Stimulated activated naive CD4-positive, alpha-beta T cell (primary cell): ENCODE measurements around the gene SERPINF2.
"Not testable (repeated sequence)": the region's sequence is repeated elsewhere in the genome, so short reads cannot be mapped to it uniquely, and the experiment has no call there.

ENCODE experiments used
- DNase-seq, 6 experiments: peaks; one replicate each; lab custom pipeline; 2025; lab: John Stamatoyannopoulos, UW

The SERPINF2 gene

DNA sequence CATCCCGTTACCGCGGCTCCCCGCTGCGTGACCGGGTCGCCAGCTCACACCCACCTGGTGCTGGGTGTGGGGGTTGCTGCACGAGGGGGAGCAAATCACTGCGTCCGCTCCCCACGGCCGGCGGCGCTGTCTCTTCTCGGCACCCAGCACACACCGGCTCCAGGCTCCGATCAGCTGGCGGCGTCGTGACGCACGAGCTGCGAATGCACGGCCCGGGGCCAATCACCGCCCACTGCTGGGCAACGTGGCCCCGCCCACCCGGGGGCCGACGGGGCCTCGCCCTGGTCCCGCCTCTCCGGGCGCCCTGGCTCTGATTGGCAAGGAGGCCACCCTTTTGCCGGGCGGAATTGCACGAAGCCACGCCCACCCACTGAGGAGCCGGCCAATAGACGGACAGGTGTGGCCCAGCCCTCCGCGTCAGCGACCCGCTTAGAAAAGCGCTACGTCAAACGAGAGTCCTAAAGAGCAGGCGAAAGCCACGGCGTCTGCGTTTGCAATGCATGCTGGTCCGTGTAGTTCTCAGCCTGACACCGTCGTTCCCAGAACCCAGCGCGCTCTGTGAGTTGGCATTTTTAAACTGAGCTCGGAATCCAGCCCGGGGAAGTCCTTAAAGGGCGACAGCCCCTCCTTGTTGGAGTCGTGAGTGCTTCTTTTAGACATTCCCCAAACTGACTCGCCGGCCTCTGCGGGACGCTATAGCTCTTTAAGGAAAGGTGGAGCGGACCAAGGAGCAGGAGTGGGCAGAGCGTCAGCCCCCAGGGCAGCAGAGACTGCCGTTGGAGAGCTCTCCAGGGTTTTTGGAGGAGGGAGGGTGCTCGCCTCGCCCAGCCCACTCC is 26.4 kb upstream of the SERPINF2 start:
- DNase-seq: peak; percentile 97 to 100 (median 100)

GRCh38 chr17:1716912-1717695 is 25.6 kb upstream of the SERPINF2 start:
- peak; percentile 55 to 76 (median 64) for DNase-seq

- no peak for DNase-seq
Measured at GRCh38 chr17:1718362-1719165, 24.1 kb upstream of the SERPINF2 start.

DNA sequence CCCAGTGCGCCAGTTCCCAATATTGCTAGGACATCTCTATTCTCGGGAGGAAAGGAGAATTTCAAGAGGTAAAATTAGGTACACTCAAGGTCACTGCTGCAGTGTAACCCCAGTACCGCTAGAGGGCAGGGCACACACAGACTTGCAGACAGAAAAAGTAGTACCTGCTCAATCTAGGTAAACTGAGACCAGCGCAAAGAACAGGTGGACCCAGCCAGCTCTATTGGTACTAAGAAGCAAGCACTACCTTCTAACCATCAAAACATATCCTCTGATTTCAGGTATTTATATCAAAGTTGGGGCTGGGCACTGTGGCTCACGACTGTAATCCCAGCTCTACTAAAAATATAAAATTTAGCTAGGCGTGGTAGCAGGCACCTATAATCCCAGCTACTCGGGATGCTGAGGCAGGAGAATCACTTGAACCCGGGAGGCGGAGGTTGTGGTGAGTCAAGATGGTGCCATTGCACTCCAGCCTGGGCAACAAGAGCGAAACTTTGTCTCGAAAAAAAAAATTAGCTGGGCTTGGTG is 21.8 kb upstream of the SERPINF2 start:
- peak; percentile 45 to 77 (median 58) for DNase-seq

- not testable (repeated sequence) for DNase-seq
Measured at GRCh38 chr17:1722022-1722421, 20.6 kb upstream of the SERPINF2 start.

GRCh38 chr17:1724351-1724868 is 18.3 kb upstream of the SERPINF2 start, which contains the start of gene WDR81:
Gene WDR81, plus strand, starts transcription at chr17:1724704. Its CDS starts 256 bp downstream, at chr17:1724960.
- DNase-seq: peak; percentile 71 to 85 (median 75)

GRCh38 chr17:1724869-1725641 is 17.6 kb upstream of the SERPINF2 start:
- peak in 2 of 6 experiments; percentile 24 to 45 for DNase-seq

DNA sequence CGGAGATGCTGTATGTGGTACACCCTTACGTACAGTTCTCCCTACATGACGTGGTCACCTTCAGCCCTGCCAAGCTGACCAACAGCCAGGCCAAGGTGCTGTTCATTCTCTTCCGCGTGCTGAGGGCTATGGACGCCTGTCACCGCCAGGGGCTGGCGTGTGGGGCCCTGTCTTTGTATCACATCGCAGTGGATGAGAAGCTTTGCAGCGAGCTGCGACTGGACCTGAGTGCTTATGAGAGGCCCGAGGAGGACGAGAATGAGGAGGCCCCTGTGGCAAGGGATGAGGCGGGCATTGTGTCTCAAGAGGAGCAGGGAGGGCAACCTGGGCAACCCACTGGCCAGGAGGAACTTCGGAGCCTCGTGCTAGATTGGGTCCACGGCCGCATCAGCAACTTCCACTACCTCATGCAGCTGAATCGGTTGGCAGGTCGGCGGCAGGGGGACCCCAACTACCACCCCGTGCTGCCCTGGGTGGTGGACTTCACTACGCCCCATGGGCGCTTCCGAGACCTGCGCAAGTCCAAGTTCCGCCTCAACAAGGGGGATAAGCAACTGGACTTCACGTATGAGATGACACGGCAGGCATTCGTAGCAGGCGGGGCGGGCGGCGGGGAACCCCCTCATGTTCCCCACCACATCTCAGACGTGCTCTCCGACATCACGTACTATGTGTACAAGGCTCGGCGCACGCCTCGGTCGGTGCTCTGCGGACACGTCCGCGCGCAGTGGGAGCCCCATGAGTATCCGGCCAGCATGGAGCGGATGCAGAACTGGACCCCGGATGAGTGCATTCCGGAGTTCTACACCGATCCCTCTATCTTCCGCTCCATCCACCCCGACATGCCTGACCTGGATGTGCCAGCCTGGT is 16.8 kb upstream of the SERPINF2 start:
- no peak for DNase-seq

- no peak for DNase-seq
Measured at GRCh38 chr17:1726626-1727257, 15.9 kb upstream of the SERPINF2 start.

- no peak for DNase-seq
Measured at GRCh38 chr17:1727258-1727789, 15.3 kb upstream of the SERPINF2 start.

DNA sequence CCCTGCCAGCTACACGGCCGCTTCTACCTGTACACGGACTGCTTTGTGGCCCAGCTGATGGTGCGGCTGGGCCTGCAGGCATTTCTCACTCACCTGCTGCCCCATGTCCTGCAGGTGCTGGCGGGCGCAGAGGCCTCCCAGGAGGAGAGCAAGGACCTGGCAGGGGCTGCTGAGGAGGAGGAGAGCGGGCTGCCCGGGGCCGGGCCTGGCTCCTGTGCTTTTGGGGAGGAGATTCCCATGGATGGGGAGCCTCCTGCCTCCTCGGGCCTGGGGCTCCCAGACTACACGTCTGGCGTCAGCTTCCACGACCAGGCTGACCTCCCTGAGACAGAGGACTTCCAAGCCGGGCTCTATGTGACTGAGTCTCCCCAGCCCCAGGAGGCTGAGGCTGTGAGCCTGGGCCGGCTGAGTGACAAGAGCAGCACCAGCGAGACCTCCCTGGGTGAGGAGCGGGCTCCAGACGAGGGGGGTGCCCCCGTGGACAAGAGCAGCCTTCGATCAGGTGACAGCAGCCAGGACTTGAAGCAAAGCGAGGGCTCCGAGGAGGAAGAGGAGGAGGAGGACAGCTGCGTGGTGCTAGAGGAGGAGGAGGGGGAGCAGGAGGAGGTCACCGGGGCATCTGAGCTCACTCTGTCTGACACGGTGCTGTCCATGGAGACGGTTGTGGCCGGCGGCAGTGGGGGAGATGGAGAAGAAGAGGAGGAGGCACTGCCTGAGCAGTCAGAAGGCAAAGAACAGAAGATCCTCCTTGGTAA is 14.6 kb upstream of the SERPINF2 start:
- DNase-seq: no peak

DNA sequence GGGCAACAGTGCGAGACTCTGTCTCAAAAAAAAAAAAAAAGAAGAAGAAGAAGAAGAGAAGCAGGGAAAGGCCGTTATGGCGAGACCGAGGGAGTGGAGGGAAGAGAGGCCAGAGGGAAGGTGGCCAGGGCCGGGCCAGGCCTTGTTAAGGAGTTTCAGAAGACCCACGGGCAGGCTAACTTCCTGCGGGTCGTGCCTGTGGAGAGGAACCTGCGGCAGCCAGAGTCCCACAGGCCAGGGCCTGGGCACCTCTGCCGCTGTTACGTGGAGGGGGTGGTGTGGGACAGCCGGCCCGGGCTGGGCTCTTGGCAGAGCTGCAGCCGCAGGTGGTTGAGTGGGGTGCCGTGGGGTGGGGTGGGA is 12.7 kb upstream of the SERPINF2 start:
- DNase-seq: no peak

DNA sequence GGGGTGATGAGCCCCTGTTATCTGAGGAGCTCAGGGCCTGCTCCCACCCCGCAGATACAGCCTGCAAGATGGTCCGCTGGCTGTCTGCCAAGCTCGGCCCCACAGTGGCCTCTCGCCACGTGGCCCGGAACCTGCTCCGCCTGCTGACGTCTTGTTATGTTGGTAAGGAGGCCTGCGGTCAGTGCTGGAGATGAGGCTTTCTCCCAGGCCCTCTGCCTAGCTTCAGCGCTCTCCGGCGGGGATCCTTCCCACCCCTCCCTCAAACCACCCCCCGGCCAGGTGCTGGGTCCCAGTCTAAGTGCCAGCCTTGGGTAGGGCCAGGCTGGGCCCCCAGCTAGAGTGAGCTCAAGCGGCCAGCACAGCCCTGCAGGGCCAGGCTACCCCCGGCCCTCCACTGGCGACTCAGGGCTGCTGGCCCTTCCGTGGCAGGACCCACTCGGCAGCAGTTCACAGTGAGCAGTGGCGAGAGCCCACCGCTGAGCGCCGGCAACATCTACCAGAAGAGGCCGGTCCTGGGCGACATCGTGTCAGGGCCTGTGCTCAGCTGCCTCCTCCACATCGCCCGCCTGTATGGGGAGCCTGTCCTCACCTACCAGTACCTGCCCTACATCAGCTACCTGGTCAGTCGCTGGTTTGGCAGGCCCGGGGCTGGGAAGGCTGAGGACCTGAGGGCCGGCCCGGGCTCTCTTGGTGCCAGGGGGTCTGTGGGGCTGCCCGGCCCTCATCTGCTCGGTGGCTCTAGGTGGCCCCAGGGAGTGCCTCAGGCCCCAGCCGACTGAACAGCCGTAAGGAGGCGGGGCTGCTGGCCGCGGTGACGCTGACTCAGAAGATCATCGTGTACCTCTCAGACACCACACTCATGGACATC is 12.1 kb upstream of the SERPINF2 start:
- no peak for DNase-seq

DNA sequence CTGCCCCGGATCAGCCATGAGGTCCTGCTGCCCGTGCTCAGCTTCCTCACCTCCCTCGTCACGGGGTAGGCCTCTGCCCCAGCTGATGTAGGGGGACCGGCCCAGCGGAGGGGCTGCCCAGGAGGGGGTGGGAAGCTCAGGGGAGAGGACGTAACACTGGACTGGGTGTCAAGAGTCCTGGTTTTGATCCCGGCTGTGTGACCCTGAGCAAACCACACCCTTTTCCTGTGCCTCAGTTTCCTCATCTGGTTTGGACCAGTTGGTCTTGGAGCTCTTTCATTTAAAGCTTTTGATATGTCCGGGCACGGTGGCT is 11.5 kb upstream of the SERPINF2 start:
- no peak for DNase-seq

DNA sequence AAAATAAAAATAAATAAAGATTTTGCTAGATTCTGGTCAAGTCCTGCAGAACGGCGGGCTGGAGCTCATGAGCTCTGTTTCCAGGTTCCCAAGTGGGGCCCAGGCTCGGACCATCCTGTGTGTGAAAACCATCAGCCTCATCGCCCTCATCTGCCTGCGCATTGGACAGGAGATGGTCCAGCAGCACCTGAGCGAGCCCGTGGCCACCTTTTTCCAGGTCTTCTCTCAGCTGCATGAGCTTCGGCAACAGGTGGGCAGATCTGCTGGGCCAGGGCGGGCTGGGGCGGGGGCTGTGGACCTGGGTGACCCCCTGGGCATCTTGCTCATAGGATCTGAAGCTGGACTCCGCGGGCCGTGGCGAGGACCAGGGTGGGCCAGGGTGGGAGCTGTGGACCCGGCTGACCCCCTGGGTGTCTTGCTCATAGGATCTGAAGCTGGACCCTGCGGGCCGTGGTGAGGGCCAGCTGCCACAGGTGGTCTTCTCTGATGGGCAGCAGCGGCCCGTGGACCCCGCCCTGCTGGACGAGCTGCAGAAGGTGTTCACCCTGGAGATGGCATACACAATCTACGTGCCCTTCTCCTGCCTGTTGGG is 10.3 kb upstream of the SERPINF2 start:
- DNase-seq: no peak

- DNase-seq: no peak
Measured at GRCh38 chr17:1732833-1733321, 9.8 kb upstream of the SERPINF2 start.

- DNase-seq: no peak
Measured at GRCh38 chr17:1733759-1734158, 8.9 kb upstream of the SERPINF2 start.
